Gastrocnemius medialis (tissue), 4 donors: ENCODE measurements around the gene RXRG. TPM values are rescaled to one million over a fixed set of nuclear protein-coding genes. Genes with fewer than 3 reads are reported as not detected.

Source experiments
- ATAC-seq, 2 donors: fragments of 150-250 bp; one replicate each; pipeline ENCODE4 v1.9.1; 2016
- DNase-seq, 2 donors: peaks; one replicate each; pipeline ENCODE4 v3.0.0-alpha.2; 2019
- H3K27ac ChIP-seq, 4 donors: fragments of 200-600 bp; sonication (generic); 1 replicate in 1 of 4; 2 replicates in 3 of 4; pipeline ENCODE4 v1.5.1; 2016 to 2018; ENCODE audit warnings: mild to moderate bottlenecking in 2 of 4, moderate library complexity in 1 of 4
- H3K27me3 ChIP-seq, 3 donors: fragments of 200-600 bp; sonication (generic) in 2 of 3; 1 replicate in 1 of 3; 2 replicates in 2 of 3; pipeline versions ENCODE4 v1.5.1 to v1.6.0; 2016 to 2019; ENCODE audit warnings: mild to moderate bottlenecking in 1 of 3, moderate library complexity in 1 of 3
- H3K36me3 ChIP-seq, 2 donors: fragments of 200-600 bp; sonication (generic) in 1 of 2; one replicate each; pipeline ENCODE4 v1.5.1; 2017 to 2018
- H3K4me1 ChIP-seq, 2 donors: fragments of 200-600 bp; sonication (generic) in 1 of 2; one replicate each; pipeline ENCODE4 v1.5.1; 2016 to 2017; ENCODE audit warnings: mild to moderate bottlenecking in 2 of 2
- H3K4me3 ChIP-seq, 4 donors: fragments of 200-600 bp; sonication (generic) in 3 of 4; 1 replicate in 1 of 4; 2 replicates in 3 of 4; pipeline ENCODE4 v1.5.1; 2016 to 2019; ENCODE audit warnings: mild to moderate bottlenecking in 2 of 4
- H3K9me3 ChIP-seq, 3 donors: fragments of 200-600 bp; sonication (generic) in 2 of 3; 1 replicate in 1 of 3; 2 replicates in 2 of 3; pipeline ENCODE4 v1.5.1; 2016 to 2019
- POLR2A ChIP-seq, 2 donors: fragments of 450-650 bp; IDR thresholded peaks; one replicate each; pipeline ENCODE4 v1.6.1; 2017; ENCODE audit warnings: antibody characterized with exemption in 2 of 2, mild to moderate bottlenecking in 2 of 2, moderate library complexity in 2 of 2
- in situ Hi-C, 4 donors: fragments of 200-750 bp; cut with MboI; loops; one replicate each; pipeline versions ENCODE4 v1.15.0 to v1.8.0; 2017; ENCODE audit warnings: low sequenced_read_pairs in 4 of 4
- intact Hi-C: fragments of 100-400 bp; cut with DNase I; formaldehyde crosslinking; loops from one replicate; pipeline ENCODE4 v1.15.1; 2023; ENCODE audit warnings: low total_unique reads
- total RNA-seq, 4 donors: library from RNA; depleted of rRNA; stranded (reverse); fragments of >200 nt; gene quantifications; one replicate each; pipeline versions ENCODE4 v1.1.0 to v1.2.3, GENCODE V29; 2016
- TF ChIP-seq, protein P1 (sequence below), 5 experiments: fragments of 450-650 bp in 3 of 5; fragments of 200-600 bp in 2 of 5; sonication (generic) in 2 of 5; IDR thresholded peaks in 4 of 5; conservative IDR thresholded peaks in 1 of 5; 1 replicate in 4 of 5; 2 replicates in 1 of 5; pipeline ENCODE4 v1.5.1; 2016 to 2019; ENCODE audit warnings: antibody characterized with exemption in 5 of 5, mild to moderate bottlenecking in 3 of 5, moderate library complexity in 3 of 5

Gene RXRG
- total RNA-seq, 4 donors from 2014 or later = 4.2 to 15.9 (median 6.0) TPM

DNA sequence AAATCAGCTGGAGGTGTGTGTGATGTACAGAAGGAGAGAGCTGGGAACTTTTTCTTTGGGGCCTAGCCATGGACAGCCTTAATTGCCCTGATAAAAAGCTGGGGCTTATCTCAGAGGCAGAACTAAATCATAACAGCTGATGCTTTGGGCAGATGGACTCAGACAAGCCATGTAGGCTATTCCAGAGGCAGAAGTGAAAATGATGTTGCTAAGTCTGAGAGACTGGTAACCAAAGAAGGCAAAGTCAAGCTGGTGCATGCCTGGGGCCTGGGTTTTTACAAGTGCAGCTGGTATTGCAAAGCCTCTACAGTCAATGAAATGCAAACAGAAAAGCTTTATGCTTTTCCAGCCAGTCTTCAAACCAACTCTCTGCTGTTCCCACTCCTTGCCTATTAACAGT is 49.4 kb downstream of the RXRG start:
- H3K36me3 ChIP-seq = no peaks in the 10 kb centered on the region
- H3K4me1 ChIP-seq = peaks cover 6 to 9% of the 10 kb centered on the region in 2 donors
- intact Hi-C loops (loop anchor here (5.0 kb wide), 1 partner anchor 522 kb away; no protein-coding TSS in a partner anchor), in situ Hi-C loops (loop anchor here in 3 of 4 donors (5.0 to 25.0 kb wide), 3 partner anchors 197 to 519 kb away; partner anchors contain the start of gene TMCO1 (in 1 of the 3))
- no peak overlapping the region for H3K4me3 ChIP-seq
- no peaks in the 10 kb centered on the region for H3K27me3 ChIP-seq
- no peak overlapping the region for H3K27ac ChIP-seq
- DNase-seq (no peak), ATAC-seq (no peak)
- no peaks in the 10 kb centered on the region for H3K9me3 ChIP-seq
- TF ChIP-seq, protein P1, sequence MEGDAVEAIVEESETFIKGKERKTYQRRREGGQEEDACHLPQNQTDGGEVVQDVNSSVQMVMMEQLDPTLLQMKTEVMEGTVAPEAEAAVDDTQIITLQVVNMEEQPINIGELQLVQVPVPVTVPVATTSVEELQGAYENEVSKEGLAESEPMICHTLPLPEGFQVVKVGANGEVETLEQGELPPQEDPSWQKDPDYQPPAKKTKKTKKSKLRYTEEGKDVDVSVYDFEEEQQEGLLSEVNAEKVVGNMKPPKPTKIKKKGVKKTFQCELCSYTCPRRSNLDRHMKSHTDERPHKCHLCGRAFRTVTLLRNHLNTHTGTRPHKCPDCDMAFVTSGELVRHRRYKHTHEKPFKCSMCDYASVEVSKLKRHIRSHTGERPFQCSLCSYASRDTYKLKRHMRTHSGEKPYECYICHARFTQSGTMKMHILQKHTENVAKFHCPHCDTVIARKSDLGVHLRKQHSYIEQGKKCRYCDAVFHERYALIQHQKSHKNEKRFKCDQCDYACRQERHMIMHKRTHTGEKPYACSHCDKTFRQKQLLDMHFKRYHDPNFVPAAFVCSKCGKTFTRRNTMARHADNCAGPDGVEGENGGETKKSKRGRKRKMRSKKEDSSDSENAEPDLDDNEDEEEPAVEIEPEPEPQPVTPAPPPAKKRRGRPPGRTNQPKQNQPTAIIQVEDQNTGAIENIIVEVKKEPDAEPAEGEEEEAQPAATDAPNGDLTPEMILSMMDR (IDR thresholded peaks at IDR 0.05 in 4 of 5, conservative IDR thresholded peaks at IDR 0.05 in 1 of 5) = no peak
- TF ChIP-seq POLR2A (IDR thresholded peaks at IDR 0.05) = no peak

DNA sequence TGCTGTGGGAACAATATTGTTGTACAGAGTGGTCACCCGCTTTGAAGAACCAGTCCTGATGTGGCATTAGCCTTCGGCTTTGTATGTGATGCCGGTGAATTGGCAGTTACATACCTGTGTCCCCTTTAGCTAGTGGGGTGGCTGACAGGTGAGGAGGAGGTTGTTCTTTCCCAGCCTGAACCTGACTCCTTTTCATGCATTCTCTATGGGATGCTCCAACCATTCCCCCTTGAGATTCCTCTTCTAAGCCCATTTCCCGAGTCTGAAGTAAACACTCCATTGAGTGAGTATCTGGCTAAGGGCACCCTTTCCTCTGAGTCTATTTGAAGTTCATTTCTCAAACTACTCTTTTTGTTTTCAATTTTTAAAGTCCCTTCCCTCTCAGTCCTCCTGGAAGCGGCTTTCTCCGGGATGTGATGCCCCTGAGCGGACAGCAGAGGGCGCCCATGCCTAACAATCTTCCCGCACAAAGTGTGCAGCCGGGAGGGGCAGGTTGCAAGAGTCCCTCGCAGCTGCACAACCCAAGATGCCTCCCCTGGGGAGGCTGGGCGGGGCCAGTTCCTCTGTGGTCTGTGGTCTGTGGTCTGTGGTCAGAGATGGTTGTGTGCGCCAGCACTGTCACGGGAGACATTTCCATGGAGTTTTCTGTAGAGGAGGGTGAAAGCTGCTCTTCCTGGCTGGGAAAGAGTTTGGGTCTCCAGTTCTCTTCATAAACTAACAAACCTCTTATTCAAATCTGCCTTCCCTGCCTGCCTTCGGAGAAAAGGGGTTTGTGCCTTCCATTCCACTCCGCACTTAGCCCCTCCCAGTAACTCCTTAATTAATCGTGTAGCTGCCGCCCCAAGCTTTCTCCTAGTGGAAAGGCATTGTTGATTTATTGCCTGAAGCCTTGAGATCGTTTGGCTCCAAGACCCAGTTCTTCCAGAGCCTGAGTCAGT is 52.0 kb downstream of the RXRG start:
- peak; percentile 79 to 86 for ATAC-seq
- DNase-seq = peak; percentile 68 to 77
- in situ Hi-C loops (loop anchor here in 3 of 4 donors (5.0 to 25.0 kb wide), 3 partner anchors 204 to 522 kb away; partner anchors contain the start of gene TMCO1 (in 1 of the 3)), intact Hi-C loops (loop anchor here (1.0 kb wide), 1 partner anchor 200 kb away; no protein-coding TSS in a partner anchor)
- Histone ChIP-seq H3K4me1 (peaks cover 6 to 9% of the 10 kb centered on the region in 2 donors), H3K27ac (no peak overlapping the region), H3K4me3 (peak overlapping the region in 2 of 4 donors; percentile 8 to 17), H3K27me3 (no peaks in the 10 kb centered on the region), H3K36me3 (no peaks in the 10 kb centered on the region), H3K9me3 (no peaks in the 10 kb centered on the region)
- no peak for TF ChIP-seq POLR2A (IDR thresholded peaks at IDR 0.05)
- TF ChIP-seq, protein P1 (IDR thresholded peaks at IDR 0.05 in 4 of 5, conservative IDR thresholded peaks at IDR 0.05 in 1 of 5) = peak; percentile 87 to 97 (median 91)

DNA sequence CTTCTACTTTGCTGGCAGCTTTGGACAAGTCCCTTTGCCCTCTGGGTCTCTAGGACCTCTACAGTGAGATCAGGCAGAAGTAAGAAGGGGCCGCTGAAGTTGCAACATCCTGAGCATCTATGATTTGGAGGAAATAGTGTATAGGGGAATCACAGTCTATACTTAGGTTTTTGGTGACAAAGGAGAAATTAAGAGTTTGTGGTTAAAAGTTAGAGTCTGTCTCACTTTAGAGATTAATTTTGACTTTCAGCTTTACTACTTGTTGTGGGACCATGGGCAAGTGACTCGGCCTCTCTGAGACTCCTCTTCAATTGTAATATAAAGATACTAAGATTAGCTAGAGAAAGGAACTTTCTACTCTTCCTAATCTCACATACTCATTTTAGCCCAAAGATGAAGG is 55.3 kb downstream of the RXRG start:
- no peak overlapping the region for H3K27ac ChIP-seq
- intact Hi-C loops = loop anchor here (10.0 kb wide), 1 partner anchor 435 kb away; the partner anchor contains the start of gene UCK2
- in situ Hi-C loops = loop anchor here (5.0 to 25.0 kb wide), 3 partner anchors 208 to 525 kb away; partner anchors contain the start of gene TMCO1 (in 1 of the 4)
- no peak for TF ChIP-seq POLR2A (IDR thresholded peaks at IDR 0.05)
- TF ChIP-seq, protein P1 (IDR thresholded peaks at IDR 0.05 in 4 of 5, conservative IDR thresholded peaks at IDR 0.05 in 1 of 5) = no peak
- no peak for ATAC-seq
- H3K4me3 ChIP-seq = no peak overlapping the region
- H3K36me3 ChIP-seq = no peaks in the 10 kb centered on the region
- DNase-seq = no peak
- no peaks in the 10 kb centered on the region for H3K9me3 ChIP-seq
- H3K27me3 ChIP-seq = no peaks in the 10 kb centered on the region
- peaks cover 6 to 9% of the 10 kb centered on the region in 2 donors for H3K4me1 ChIP-seq

DNA sequence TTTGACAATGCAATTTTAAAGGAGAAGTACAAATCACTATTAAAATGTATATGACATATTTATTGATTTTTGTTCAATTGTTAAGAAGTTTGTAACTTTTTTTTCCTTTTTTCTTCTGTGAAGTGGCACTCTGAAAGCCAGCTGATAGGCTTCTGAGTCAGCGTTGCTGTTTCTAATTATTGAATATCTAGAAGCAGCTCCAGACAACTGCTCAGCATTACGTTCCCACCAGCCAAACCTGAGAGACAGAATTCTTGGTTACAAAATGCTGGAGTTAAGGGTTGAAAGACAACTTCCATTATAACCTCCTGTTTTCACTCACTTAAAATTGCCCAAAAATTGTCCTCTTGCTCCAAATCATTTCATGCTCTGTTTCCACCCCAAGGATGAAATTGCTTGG is 57.0 kb downstream of the RXRG start:
- H3K36me3 ChIP-seq = no peaks in the 10 kb centered on the region
- no peaks in the 10 kb centered on the region for H3K27me3 ChIP-seq
- DNase-seq (no peak), ATAC-seq (no peak)
- peaks cover 8 to 11% of the 10 kb centered on the region in 2 donors for H3K4me1 ChIP-seq
- H3K4me3 ChIP-seq = no peak overlapping the region
- intact Hi-C loops (loop anchor here (10.0 kb wide), 1 partner anchor 437 kb away; the partner anchor contains the start of gene UCK2), in situ Hi-C loops (loop anchor here in 2 of 4 donors (10.0 to 25.0 kb wide), 2 partner anchors 374 to 527 kb away; partner anchors contain the start of gene TMCO1 (in 1 of the 2))
- no peak overlapping the region for H3K27ac ChIP-seq
- TF ChIP-seq POLR2A (IDR thresholded peaks at IDR 0.05) = no peak
- TF ChIP-seq, protein P1 (IDR thresholded peaks at IDR 0.05 in 4 of 5, conservative IDR thresholded peaks at IDR 0.05 in 1 of 5) = no peak
- no peaks in the 10 kb centered on the region for H3K9me3 ChIP-seq
